K562 (cell line): ENCODE results near the gene RAI14. TPM values are rescaled to one million over a fixed set of nuclear protein-coding genes. Genes with fewer than 3 reads are reported as not detected.

Source experiments
- ATAC-seq: fragments of 200-7000 bp; cut with Tn5 transposase; 3 replicates; pipeline ENCODE4 v1.9.1; 2020; ENCODE audit warnings: moderate library complexity
- BruUV-seq: library from RNA; stranded (reverse); fragments of 400-500 nt; replicated peaks from 2 replicates; lab custom pipeline; 2021; lab: Mats Ljungman, UMichigan
- CTCF ChIA-PET: fragments of 300-600 bp; formaldehyde crosslinking; extraction: SDS; loops from one replicate; lab custom pipeline; 2021; ENCODE audit warnings: low intra/inter-chr PET ratio; lab: Yijun Ruan, JAX
- POLR2A ChIA-PET: fragments of 300-600, 350-650 bp; sonication (Branson Sonifier 250); formaldehyde crosslinking; extraction: SDS; loops from one replicate; lab custom pipeline; 2021; ENCODE audit warnings: antibody characterized with exemption, inconsistent platforms; lab: Yijun Ruan, JAX
- DNase-seq, 4 experiments: peaks; one replicate each; pipeline versions ENCODE4 v3.0.0 to v3.0.0-alpha.2; 2011 to 2018; ENCODE audit warnings: low spot score in 3 of 4, mixed read lengths in 3 of 4; ENCODE audit errors: extremely low read depth in 1 of 4
- FAIRE-seq: peaks from 2 replicates; lab custom pipeline; 2011; peaks lifted over from hg19 to GRCh38; lab: Jason Lieb, UNC
- H2AFZ ChIP-seq: 2 replicates; pipeline ENCODE4 v1.6.0; 2011; ENCODE audit warnings: low read depth, low read length, control low read depth, inconsistent platforms
- H3K27ac ChIP-seq: fragments of 200-600 bp; 3 replicates; pipeline ENCODE4 v1.8.0; 2011; ENCODE audit warnings: low read depth, mild to moderate bottlenecking, control low read depth, inconsistent platforms, low read length, moderate library complexity, mixed read lengths; ENCODE audit errors: extremely low read depth
- H3K27me3 ChIP-seq, 2 experiments: fragments of 300-600 bp in 1 of 2; 2 replicates in 1 of 2; 3 replicates in 1 of 2; pipeline versions ENCODE4 v1.6.0 to v1.8.0; 2011; ENCODE audit warnings: inconsistent platforms in 2 of 2, low read length in 2 of 2, mild to moderate bottlenecking in 1 of 2, mixed read lengths in 1 of 2, moderate library complexity in 1 of 2; ENCODE audit not compliant: control insufficient read depth in 2 of 2, insufficient read depth in 2 of 2
- H3K36me3 ChIP-seq: fragments of 300-600 bp; 3 replicates; pipeline ENCODE4 v1.8.0; 2011; ENCODE audit warnings: mild to moderate bottlenecking, low read length, inconsistent platforms; ENCODE audit not compliant: control insufficient read depth, insufficient read depth
- H3K4me1 ChIP-seq, 2 experiments: fragments of 200-600 bp in 1 of 2; replicated peaks in 1 of 2; 2 replicates in 1 of 2; 3 replicates in 1 of 2; pipeline versions ENCODE4 v1.5.1 to v1.8.0; 2011; ENCODE audit warnings: inconsistent platforms in 2 of 2, low read length in 2 of 2, mild to moderate bottlenecking in 1 of 2, mixed read lengths in 1 of 2, moderate library complexity in 1 of 2; ENCODE audit not compliant: control insufficient read depth in 2 of 2, insufficient read depth in 2 of 2
- H3K4me2 ChIP-seq: 2 replicates; pipeline ENCODE4 v1.6.1; 2011; ENCODE audit warnings: low read length, control low read depth, inconsistent platforms, mixed read lengths; ENCODE audit not compliant: insufficient read depth
- H3K4me3 ChIP-seq: fragments of 200-600 bp; sonication (generic), shearing (Covaris generic); 2 replicates; pipeline ENCODE4 v1.5.1; 2016; ENCODE audit warnings: control low read depth, inconsistent platforms
- H3K79me2 ChIP-seq: fragments of 200-600 bp; 3 replicates; pipeline ENCODE4 v1.8.0; 2011; ENCODE audit warnings: low read length, inconsistent platforms; ENCODE audit not compliant: control insufficient read depth, insufficient read depth
- H3K9ac ChIP-seq, 2 experiments: 2 replicates each; pipeline versions ENCODE4 v1.6.0 to v1.6.1; 2011; ENCODE audit warnings: low read depth in 2 of 2, low read length in 2 of 2, control low read depth in 1 of 2, inconsistent platforms in 1 of 2, mild to moderate bottlenecking in 1 of 2, mixed read lengths in 1 of 2; ENCODE audit not compliant: insufficient read depth in 1 of 2
- H3K9me1 ChIP-seq: one replicate; pipeline ENCODE4 v1.6.0; 2011; ENCODE audit warnings: inconsistent platforms, mild to moderate bottlenecking, low read length, moderate library complexity; ENCODE audit not compliant: control insufficient read depth, insufficient read depth
- H3K9me3 ChIP-seq: replicated peaks from 2 replicates; pipeline ENCODE4 v1.5.1; 2011; ENCODE audit warnings: low read depth, low read length, inconsistent platforms; ENCODE audit not compliant: control insufficient read depth, insufficient read depth
- H4K20me1 ChIP-seq: replicated peaks from 2 replicates; pipeline ENCODE4 v1.6.1; 2011; ENCODE audit warnings: low read length, inconsistent platforms, mixed read lengths; ENCODE audit not compliant: control insufficient read depth, insufficient read depth
- HIVEP1 ChIP-seq: fragments of 250-450 bp; sonication (Bioruptor Pico); IDR thresholded peaks from 2 replicates; pipeline ENCODE4 v1.4.0; 2020; ENCODE audit warnings: mild to moderate bottlenecking
- NFRKB ChIP-seq: fragments of 450-650 bp; IDR thresholded peaks from 2 replicates; pipeline ENCODE4 v1.6.1; 2016; ENCODE audit warnings: low read depth
- NR2C1 ChIP-seq, 2 experiments: fragments of 450-650 bp; IDR thresholded peaks; 2 replicates each; pipeline ENCODE4 v1.6.1; 2017; ENCODE audit warnings: mild to moderate bottlenecking in 2 of 2, antibody characterized with exemption in 1 of 2, inconsistent platforms in 1 of 2, missing compliant biosample characterization in 1 of 2, missing genetic modification characterization in 1 of 2
- NR3C1 ChIP-seq: sonication (generic); formaldehyde crosslinking; IDR thresholded peaks from 2 replicates; pipeline ENCODE4 v1.8.1; 2022; ENCODE audit warnings: missing genetic modification reagents
- PCBP1 ChIP-seq: fragments of 200-400 bp; formaldehyde crosslinking; IDR thresholded peaks from 2 replicates; pipeline ENCODE4 v1.6.1; 2018; ENCODE audit warnings: mild to moderate bottlenecking, low read depth, low read length; ENCODE audit not compliant: poor library complexity, severe bottlenecking
- PRMT5 ChIP-seq: sonication (generic); formaldehyde crosslinking; IDR thresholded peaks from 2 replicates; pipeline ENCODE4 v1.5.0; 2020; ENCODE audit warnings: missing genetic modification reagents
- SREBF1 ChIP-seq: fragments of 150-350 bp; IDR thresholded peaks from 2 replicates; pipeline ENCODE4 v1.6.1; 2014; ENCODE audit warnings: antibody characterized with exemption, low read depth, low read length, borderline replicate concordance
- TCFL5 ChIP-seq: fragments of 250-450 bp; sonication (Bioruptor Pico); conservative IDR thresholded peaks from 2 replicates; pipeline ENCODE4 v1.6.1; 2021; ENCODE audit warnings: mild to moderate bottlenecking, moderate library complexity, matching md5 sums
- ZBTB12 ChIP-seq: fragments of 250-450 bp; sonication (Bioruptor Pico); IDR thresholded peaks from 2 replicates; pipeline ENCODE4 v1.4.0; 2020
- ZNF668 ChIP-seq: fragments of 250-450 bp; sonication (Bioruptor Pico); IDR thresholded peaks from 2 replicates; pipeline ENCODE4 v1.8.0; 2022; ENCODE audit warnings: mild to moderate bottlenecking, inconsistent platforms
- WGBS: fragments of 100-300 bp; shearing (Covaris generic); methylation state at CpG from one replicate; pipeline ENCODE4 v1.1.6; 2016; ENCODE audit warnings: low coverage, mixed read lengths; ENCODE audit not compliant: insufficient coverage; ENCODE audit errors: missing lambda C conversion rate; 5-methylcytosine and 5-hydroxymethylcytosine counted together
- in situ Hi-C: fragments of 300-500 bp; cut with MboI; formaldehyde crosslinking; loops from 4 replicates; pipeline ENCODE4 v1.15.0; 2018; ENCODE audit warnings: inconsistent platforms, mixed read lengths
- intact Hi-C: fragments of 100-400 bp; cut with micrococcal nuclease; formaldehyde crosslinking; loops from 2 replicates; pipeline ENCODE4 v1.14.2; 2022
- polyA plus RNA-seq, 8 experiments: library from polyadenylated mRNA; depleted of rRNA in 4 of 8; stranded (reverse) in 5 of 8; unstranded in 3 of 8; fragments of >200 nt; fragmentation: Nextera tagmentation in 2 of 8; fragmentation: Illumina TruSeq in 1 of 8; extraction: Ambion mirVana in 2 of 8; extraction: Trizol in 1 of 8; gene quantifications; 2 replicates each; pipeline versions ENCODE4 v1.2.1 to v1.2.3, GENCODE V29; 2011 to 2014; ENCODE audit warnings: inconsistent platforms in 1 of 8, missing spikeins in 1 of 8
- total RNA-seq, 7 experiments: library from RNA; depleted of rRNA in 6 of 7; stranded (reverse); fragments of >200 nt in 6 of 7; fragmentation: Illumina TruSeq in 2 of 7; extraction: Trizol in 2 of 7; gene quantifications; 2 replicates each; pipeline versions ENCODE4 v1.2.1 to v1.2.3, GENCODE V29; 2011 to 2021; ENCODE audit warnings: low replicate concordance in 1 of 7
- TF ChIP-seq, protein P1 (sequence below): sonication (generic); formaldehyde crosslinking; IDR thresholded peaks from 2 replicates; pipeline ENCODE4 v1.8.1; 2023; ENCODE audit warnings: mild to moderate bottlenecking, missing genetic modification reagents
- TF ChIP-seq, protein P2 (sequence below): sonication (generic); formaldehyde crosslinking; IDR thresholded peaks from 2 replicates; pipeline ENCODE4 v1.8.0; 2023; ENCODE audit warnings: missing genetic modification reagents, mild to moderate bottlenecking, borderline replicate concordance

RAI14 gene
- total and polyA plus RNA-seq, 9 of the 15 experiments (the other 6 are each of a cell fraction or from before 2014, with no cell fraction given), result 11.3 to 82.5 (median 34.8) TPM

- in situ Hi-C loops, result no loop called here
- no peak for FAIRE-seq
- DNase-seq, result no peak
- Histone ChIP-seq H3K4me3 (no peak overlapping the region), H3K4me1 (peaks cover 5 to 11% of the 10 kb centered on the region in 2 experiments; a peak in 3 of 5 replicates), H3K9me3 (no peaks in the 10 kb centered on the region), H3K4me2 (no peak overlapping the region), H3K27me3 (no peaks in the 10 kb centered on the region), H3K9me1 (peaks cover 2% of the 10 kb centered on the region), H3K79me2 (no peaks in the 10 kb centered on the region), H4K20me1 (no peaks in the 10 kb centered on the region), H3K36me3 (peaks cover 2% of the 10 kb centered on the region; the same call in 1 of the 3 replicates), H3K9ac (no peak overlapping the region), H3K27ac (no peak overlapping the region), H2AFZ (no peak overlapping the region)
- ChIA-PET CTCF (no interaction called here), POLR2A (interaction anchor here (1.0 to 3.0 kb wide), 3 partner anchors 10 to 14 kb away, joined by 4 to 15 read pairs (median 5); no protein-coding TSS in a partner anchor)
- WGBS, result 88% methylated on average over 6 of the region's 6 CpGs
- intact Hi-C loops, result no loop called here
- peak; percentile 48 for ATAC-seq
- BruUV-seq, result no TSS peak
- TF ChIP-seq PRMT5 (no peak), ZNF668 (no peak), PCBP1 (no peak), NR3C1 (no peak), NR2C1 (IDR thresholded peaks at IDR 0.05) (no peak), NR2C1 (tag; IDR thresholded peaks at IDR 0.05) (no peak), TCFL5 (CRISPR knock-in tag) (no peak), SREBF1 (no peak), HIVEP1 (CRISPR knock-in tag) (no peak), ZBTB12 (CRISPR knock-in tag) (no peak), NFRKB (no peak)
- TF ChIP-seq, protein P1, sequence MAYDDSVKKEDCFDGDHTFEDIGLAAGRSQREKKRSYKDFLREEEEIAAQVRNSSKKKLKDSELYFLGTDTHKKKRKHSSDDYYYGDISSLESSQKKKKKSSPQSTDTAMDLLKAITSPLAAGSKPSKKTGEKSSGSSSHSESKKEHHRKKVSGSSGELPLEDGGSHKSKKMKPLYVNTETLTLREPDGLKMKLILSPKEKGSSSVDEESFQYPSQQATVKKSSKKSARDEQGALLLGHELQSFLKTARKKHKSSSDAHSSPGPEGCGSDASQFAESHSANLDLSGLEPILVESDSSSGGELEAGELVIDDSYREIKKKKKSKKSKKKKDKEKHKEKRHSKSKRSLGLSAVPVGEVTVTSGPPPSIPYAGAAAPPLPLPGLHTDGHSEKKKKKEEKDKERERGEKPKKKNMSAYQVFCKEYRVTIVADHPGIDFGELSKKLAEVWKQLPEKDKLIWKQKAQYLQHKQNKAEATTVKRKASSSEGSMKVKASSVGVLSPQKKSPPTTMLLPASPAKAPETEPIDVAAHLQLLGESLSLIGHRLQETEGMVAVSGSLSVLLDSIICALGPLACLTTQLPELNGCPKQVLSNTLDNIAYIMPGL (CRISPR knock-in tag), result no peak
- TF ChIP-seq, protein P2, sequence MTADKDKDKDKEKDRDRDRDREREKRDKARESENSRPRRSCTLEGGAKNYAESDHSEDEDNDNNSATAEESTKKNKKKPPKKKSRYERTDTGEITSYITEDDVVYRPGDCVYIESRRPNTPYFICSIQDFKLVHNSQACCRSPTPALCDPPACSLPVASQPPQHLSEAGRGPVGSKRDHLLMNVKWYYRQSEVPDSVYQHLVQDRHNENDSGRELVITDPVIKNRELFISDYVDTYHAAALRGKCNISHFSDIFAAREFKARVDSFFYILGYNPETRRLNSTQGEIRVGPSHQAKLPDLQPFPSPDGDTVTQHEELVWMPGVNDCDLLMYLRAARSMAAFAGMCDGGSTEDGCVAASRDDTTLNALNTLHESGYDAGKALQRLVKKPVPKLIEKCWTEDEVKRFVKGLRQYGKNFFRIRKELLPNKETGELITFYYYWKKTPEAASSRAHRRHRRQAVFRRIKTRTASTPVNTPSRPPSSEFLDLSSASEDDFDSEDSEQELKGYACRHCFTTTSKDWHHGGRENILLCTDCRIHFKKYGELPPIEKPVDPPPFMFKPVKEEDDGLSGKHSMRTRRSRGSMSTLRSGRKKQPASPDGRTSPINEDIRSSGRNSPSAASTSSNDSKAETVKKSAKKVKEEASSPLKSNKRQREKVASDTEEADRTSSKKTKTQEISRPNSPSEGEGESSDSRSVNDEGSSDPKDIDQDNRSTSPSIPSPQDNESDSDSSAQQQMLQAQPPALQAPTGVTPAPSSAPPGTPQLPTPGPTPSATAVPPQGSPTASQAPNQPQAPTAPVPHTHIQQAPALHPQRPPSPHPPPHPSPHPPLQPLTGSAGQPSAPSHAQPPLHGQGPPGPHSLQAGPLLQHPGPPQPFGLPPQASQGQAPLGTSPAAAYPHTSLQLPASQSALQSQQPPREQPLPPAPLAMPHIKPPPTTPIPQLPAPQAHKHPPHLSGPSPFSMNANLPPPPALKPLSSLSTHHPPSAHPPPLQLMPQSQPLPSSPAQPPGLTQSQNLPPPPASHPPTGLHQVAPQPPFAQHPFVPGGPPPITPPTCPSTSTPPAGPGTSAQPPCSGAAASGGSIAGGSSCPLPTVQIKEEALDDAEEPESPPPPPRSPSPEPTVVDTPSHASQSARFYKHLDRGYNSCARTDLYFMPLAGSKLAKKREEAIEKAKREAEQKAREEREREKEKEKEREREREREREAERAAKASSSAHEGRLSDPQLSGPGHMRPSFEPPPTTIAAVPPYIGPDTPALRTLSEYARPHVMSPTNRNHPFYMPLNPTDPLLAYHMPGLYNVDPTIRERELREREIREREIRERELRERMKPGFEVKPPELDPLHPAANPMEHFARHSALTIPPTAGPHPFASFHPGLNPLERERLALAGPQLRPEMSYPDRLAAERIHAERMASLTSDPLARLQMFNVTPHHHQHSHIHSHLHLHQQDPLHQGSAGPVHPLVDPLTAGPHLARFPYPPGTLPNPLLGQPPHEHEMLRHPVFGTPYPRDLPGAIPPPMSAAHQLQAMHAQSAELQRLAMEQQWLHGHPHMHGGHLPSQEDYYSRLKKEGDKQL (CRISPR knock-in tag), result no peak
Measured at GRCh38 chr5:34709861-34710673, 53.9 kb downstream of the RAI14 start.
